SK-N-SH treated with all-trans-retinoic acid at 6 μM for 48 hours (cell line): ENCODE measurements around the gene ATR.

Experiments used
- ATAC-seq: fragments of 200-7000 bp; cut with Tn5 transposase; 3 replicates; pipeline ENCODE4 v1.9.1; 2020; ENCODE audit warnings: mild to moderate bottlenecking, moderate library complexity
- ARNTL ChIP-seq: fragments of 450-650 bp; formaldehyde crosslinking; IDR thresholded peaks from 2 replicates; pipeline ENCODE4 v1.5.0; 2020; ENCODE audit warnings: low read depth, mild to moderate bottlenecking, moderate library complexity, borderline replicate concordance
- CREB5 ChIP-seq: fragments of 250-450 bp; sonication (Bioruptor Pico); IDR thresholded peaks from 2 replicates; pipeline ENCODE4 v1.5.1; 2020; ENCODE audit warnings: low read depth, mild to moderate bottlenecking, moderate library complexity
- CSDC2 ChIP-seq: fragments of 250-450 bp; sonication (Bioruptor Pico); IDR thresholded peaks from 2 replicates; pipeline ENCODE4 v1.5.0; 2020; ENCODE audit warnings: mild to moderate bottlenecking, moderate library complexity
- CSRNP3 ChIP-seq: fragments of 250-450 bp; sonication (Bioruptor Pico); IDR thresholded peaks from 2 replicates; pipeline ENCODE4 v1.5.1; 2021; ENCODE audit warnings: mild to moderate bottlenecking, moderate library complexity
- ESRRG ChIP-seq: fragments of 250-450 bp; sonication (Bioruptor Pico); IDR thresholded peaks from 2 replicates; pipeline ENCODE4 v1.6.1; 2021; ENCODE audit warnings: mild to moderate bottlenecking
- ISL1 ChIP-seq: fragments of 250-450 bp; sonication (Bioruptor Pico); IDR thresholded peaks from 2 replicates; pipeline ENCODE4 v2.1.2; 2022; ENCODE audit warnings: mild to moderate bottlenecking, moderate library complexity
- OSR1 ChIP-seq: fragments of 250-450 bp; sonication (Bioruptor Pico); IDR thresholded peaks from 2 replicates; pipeline ENCODE4 v1.8.0; 2022; ENCODE audit warnings: moderate library complexity, mild to moderate bottlenecking, inconsistent platforms
- POU6F1 ChIP-seq: fragments of 250-450 bp; sonication (Bioruptor Pico); IDR thresholded peaks from 2 replicates; pipeline ENCODE4 v1.8.0; 2021; ENCODE audit warnings: low read depth, mild to moderate bottlenecking, moderate library complexity, borderline replicate concordance
- PPARA ChIP-seq: fragments of 250-450 bp; sonication (Bioruptor Pico); IDR thresholded peaks from 2 replicates; pipeline ENCODE4 v1.5.0; 2020; ENCODE audit warnings: mild to moderate bottlenecking, borderline replicate concordance
- RARB ChIP-seq: fragments of 250-450 bp; sonication (Bioruptor Pico); IDR thresholded peaks from 2 replicates; pipeline ENCODE4 v1.8.0; 2021; ENCODE audit warnings: mild to moderate bottlenecking, moderate library complexity
- SNAI2 ChIP-seq: fragments of 250-450 bp; sonication (Bioruptor Pico); IDR thresholded peaks from 2 replicates; pipeline ENCODE4 v1.5.0; 2020; ENCODE audit warnings: mild to moderate bottlenecking, moderate library complexity
- TCF4 ChIP-seq: fragments of 250-450 bp; sonication (Bioruptor Pico); IDR thresholded peaks from 2 replicates; pipeline ENCODE4 v1.8.0; 2021; ENCODE audit warnings: mild to moderate bottlenecking, moderate library complexity, borderline replicate concordance
- TOX ChIP-seq: fragments of 250-450 bp; sonication (Bioruptor Pico); IDR thresholded peaks from 2 replicates; pipeline ENCODE4 v1.8.0; 2021; ENCODE audit warnings: mild to moderate bottlenecking, moderate library complexity, borderline replicate concordance
- TSHZ2 ChIP-seq: fragments of 250-450 bp; sonication (Bioruptor Pico); IDR thresholded peaks from 2 replicates; pipeline ENCODE4 v1.5.0; 2020; ENCODE audit warnings: mild to moderate bottlenecking, moderate library complexity
- ZC3H10 ChIP-seq: fragments of 250-450 bp; sonication (Bioruptor Pico); IDR thresholded peaks from 2 replicates; pipeline ENCODE4 v1.5.1; 2021; ENCODE audit warnings: mild to moderate bottlenecking, moderate library complexity
- ZFP3 ChIP-seq: fragments of 250-450 bp; sonication (Bioruptor Pico); IDR thresholded peaks from 2 replicates; pipeline ENCODE4 v1.5.0; 2020; ENCODE audit warnings: mild to moderate bottlenecking, moderate library complexity
- ZFP30 ChIP-seq: fragments of 450-650 bp; formaldehyde crosslinking; IDR thresholded peaks from 2 replicates; pipeline ENCODE4 v1.5.0; 2022; ENCODE audit warnings: mild to moderate bottlenecking, moderate library complexity
- ZNF565 ChIP-seq: fragments of 450-650 bp; formaldehyde crosslinking; conservative IDR thresholded peaks from 2 replicates; pipeline ENCODE4 v1.5.0; 2020; ENCODE audit warnings: low read depth, mild to moderate bottlenecking, moderate library complexity
- ZNF70 ChIP-seq: fragments of 450-650 bp; formaldehyde crosslinking; IDR thresholded peaks from 2 replicates; pipeline ENCODE4 v1.5.0; 2020; ENCODE audit warnings: mild to moderate bottlenecking, moderate library complexity
- ZNF8 ChIP-seq: fragments of 450-650 bp; formaldehyde crosslinking; IDR thresholded peaks from 2 replicates; pipeline ENCODE4 v1.5.0; 2020; ENCODE audit warnings: mild to moderate bottlenecking, moderate library complexity

The ATR gene

GRCh38 chr3:142597906-142598305 lies 19.4 kb upstream of the ATR start (continued):
- no peak for TF ChIP-seq ZNF70
- TF ChIP-seq, all 23 proteins: peak for 0

GRCh38 chr3:142596726-142597088 lies 18.2 kb upstream of the ATR start:
- no peak for TF ChIP-seq CSRNP3 (CRISPR knock-in tag)
- TF ChIP-seq CSDC2 (CRISPR knock-in tag): no peak
- TF ChIP-seq ZNF565 (CRISPR knock-in tag): no peak
- TF ChIP-seq ARNTL (CRISPR knock-in tag): no peak
- no peak for TF ChIP-seq POU6F1 (CRISPR knock-in tag)
- TF ChIP-seq TSHZ2: no peak
- no peak for TF ChIP-seq PPARA (CRISPR knock-in tag)
- no peak for TF ChIP-seq CREB5 (CRISPR knock-in tag)
- TF ChIP-seq ZFP30 (CRISPR knock-in tag): no peak
- no peak for TF ChIP-seq OSR1 (CRISPR knock-in tag)
- TF ChIP-seq, all 23 proteins: peak for 0
- peak; percentile 11 for ATAC-seq

GRCh38 chr3:142595951-142596725 lies 17.6 kb upstream of the ATR start, which contains the start of gene PLS1:
Gene PLS1, plus strand, starts transcription at chr3:142596393. Its CDS starts 67,845 bp downstream, at chr3:142664238.
- TF ChIP-seq ZNF565 (CRISPR knock-in tag) (no peak), ARNTL (CRISPR knock-in tag) (no peak), TCF4 (CRISPR knock-in tag) (no peak), ZFP3 (CRISPR knock-in tag) (no peak), ZFP30 (CRISPR knock-in tag) (no peak), TSHZ2 (no peak), ISL1 (no peak), ZNF8 (CRISPR knock-in tag) (no peak), POU6F1 (CRISPR knock-in tag) (no peak), TOX (no peak), SNAI2 (CRISPR knock-in tag) (no peak), CREB5 (CRISPR knock-in tag) (no peak), PPARA (CRISPR knock-in tag) (no peak), ZC3H10 (CRISPR knock-in tag) (no peak), ZNF70 (no peak), CSRNP3 (CRISPR knock-in tag) (no peak), RARB (CRISPR knock-in tag) (no peak), ESRRG (CRISPR knock-in tag) (no peak)
- ATAC-seq: peak; percentile 90
